Measurements from ENCODE around the gene PTPRG.

The PTPRG gene

DNA sequence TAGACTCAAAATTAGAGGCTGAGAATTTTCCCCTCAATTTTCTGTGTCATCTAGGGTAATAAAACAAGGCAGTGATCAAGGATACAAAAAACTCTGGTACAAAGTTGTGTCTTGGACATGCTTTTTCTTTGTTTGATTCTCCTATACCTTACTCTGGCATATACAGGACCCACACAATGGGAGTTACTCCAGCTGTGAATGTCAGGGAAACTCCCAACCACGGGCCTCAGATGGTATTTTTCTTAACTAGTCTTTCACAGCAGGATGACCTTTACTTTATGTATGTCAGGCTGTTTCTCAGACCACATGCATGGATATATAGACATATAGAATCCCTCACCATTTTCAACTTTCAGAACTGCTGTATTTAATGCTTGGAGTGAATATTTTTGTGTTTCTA is 770.6 kb downstream of the PTPRG start:
- no peak for DNase-seq

DNA sequence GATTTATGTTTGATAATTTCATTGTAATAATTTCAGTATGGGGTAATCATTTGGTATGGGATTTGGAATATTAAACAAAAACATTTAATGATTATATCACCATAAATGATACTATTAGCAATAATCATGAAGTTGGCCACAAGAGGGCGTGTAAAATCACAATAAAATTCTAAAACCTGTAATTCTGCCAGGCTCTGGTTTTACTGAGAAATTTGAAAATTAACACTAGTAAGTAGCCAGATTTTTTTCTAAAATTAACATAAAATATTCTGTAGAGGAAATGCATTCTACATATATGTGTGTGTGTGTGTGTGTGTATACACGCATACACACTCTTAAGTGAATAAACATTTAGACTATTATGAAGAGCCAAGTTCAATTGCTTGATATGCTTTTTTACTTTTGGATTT is 771.5 kb downstream of the PTPRG start:
- no peak for DNase-seq

DNA sequence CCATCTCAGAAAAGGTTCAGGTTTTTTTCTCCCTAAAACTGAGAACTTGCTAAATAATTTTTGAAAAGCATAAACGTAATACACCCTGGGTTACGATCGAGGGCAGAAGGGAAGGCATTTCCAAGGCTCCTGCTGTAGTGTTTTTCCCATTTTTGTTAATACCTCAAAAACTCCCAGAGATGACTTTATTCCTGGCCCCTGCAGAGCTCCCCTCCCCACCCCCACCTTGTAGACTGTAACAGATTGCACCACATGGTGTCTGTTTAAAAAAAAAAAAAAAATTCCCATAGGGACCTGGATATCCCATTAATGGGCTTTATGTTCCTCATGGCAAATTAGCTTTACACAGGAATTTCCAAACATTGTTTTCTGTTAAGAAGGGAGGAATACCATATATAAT is 773.8 kb downstream of the PTPRG start:
- no peak for DNase-seq

DNA sequence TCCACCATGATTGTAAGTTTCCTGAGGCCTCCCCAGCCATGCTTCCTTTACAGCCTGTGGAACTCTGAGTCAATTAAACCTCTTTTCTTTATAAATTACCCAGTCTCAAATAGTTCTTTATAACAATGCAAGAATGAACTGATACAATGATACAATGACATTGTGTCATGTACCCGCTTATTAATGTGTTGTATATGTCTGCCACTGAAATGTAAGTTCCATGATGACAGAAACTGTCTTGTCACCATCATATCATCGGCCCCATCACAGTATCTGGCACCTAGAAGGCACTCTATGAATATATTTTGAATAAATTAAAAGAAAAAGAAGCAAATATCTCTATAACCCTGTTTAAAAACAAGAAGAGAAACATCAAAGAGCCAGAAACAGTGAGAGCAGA is 782.4 kb downstream of the PTPRG start:
- no peak for DNase-seq
